SK-N-MC (cell line): Measurements from ENCODE around the gene C17orf67.

Experiments
- EZH2 ChIP-seq: fragments of 200-600 bp; sonication (generic); IDR thresholded peaks from one replicate; pipeline ENCODE4 v1.6.1; 2017; ENCODE audit warnings: antibody characterized with exemption
- FOXP2 ChIP-seq: optimal IDR thresholded peaks from 2 replicates; pipeline ENCODE3; 2011; ENCODE audit warnings: mild to moderate bottlenecking, moderate library complexity; ENCODE audit not compliant: insufficient read depth; ENCODE audit errors: extremely low read length, control extremely low read depth
- POLR2AphosphoS5 ChIP-seq: IDR thresholded peaks from 2 replicates; pipeline ENCODE4 v1.6.1; 2012; ENCODE audit warnings: mild to moderate bottlenecking, low read depth, low read length, borderline replicate concordance

GRCh38 chr17:56847106-56847505 lies 13.4 kb upstream of the C17orf67 start:
- TF ChIP-seq EZH2 = no peak
- TF ChIP-seq POLR2AphosphoS5 = no peak
- TF ChIP-seq FOXP2 = no peak
